ENCODE results near the gene CASD1.

- TF ChIP-seq, protein P1, sequence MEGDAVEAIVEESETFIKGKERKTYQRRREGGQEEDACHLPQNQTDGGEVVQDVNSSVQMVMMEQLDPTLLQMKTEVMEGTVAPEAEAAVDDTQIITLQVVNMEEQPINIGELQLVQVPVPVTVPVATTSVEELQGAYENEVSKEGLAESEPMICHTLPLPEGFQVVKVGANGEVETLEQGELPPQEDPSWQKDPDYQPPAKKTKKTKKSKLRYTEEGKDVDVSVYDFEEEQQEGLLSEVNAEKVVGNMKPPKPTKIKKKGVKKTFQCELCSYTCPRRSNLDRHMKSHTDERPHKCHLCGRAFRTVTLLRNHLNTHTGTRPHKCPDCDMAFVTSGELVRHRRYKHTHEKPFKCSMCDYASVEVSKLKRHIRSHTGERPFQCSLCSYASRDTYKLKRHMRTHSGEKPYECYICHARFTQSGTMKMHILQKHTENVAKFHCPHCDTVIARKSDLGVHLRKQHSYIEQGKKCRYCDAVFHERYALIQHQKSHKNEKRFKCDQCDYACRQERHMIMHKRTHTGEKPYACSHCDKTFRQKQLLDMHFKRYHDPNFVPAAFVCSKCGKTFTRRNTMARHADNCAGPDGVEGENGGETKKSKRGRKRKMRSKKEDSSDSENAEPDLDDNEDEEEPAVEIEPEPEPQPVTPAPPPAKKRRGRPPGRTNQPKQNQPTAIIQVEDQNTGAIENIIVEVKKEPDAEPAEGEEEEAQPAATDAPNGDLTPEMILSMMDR (IDR thresholded peaks at IDR 0.05; ENCODE audit: low read depth, low read length, poor library complexity, severe bottlenecking): no peak
- TF ChIP-seq EZH2phosphoT487 (IDR thresholded peaks at IDR 0.05; ENCODE audit: borderline replicate concordance, low read length): no peak
These were observed 17.0 kb upstream of the CASD1 start for GRCh38 chr7:94492601-94493000.
